Activated CD8-positive, alpha-beta memory T cell treated with anti-CD3 and anti-CD28 coated beads, Interleukin-2, amount 50 U/mL, for 48 hours (primary cell): Measurements from ENCODE around the gene ZBTB24.
"Not testable (repeated sequence)": the region's sequence is repeated elsewhere in the genome, so short reads cannot be mapped to it uniquely, and the experiment has no call there.

ENCODE experiments used
- DNase-seq: peaks from one replicate; pipeline ENCODE4 v3.0.0-alpha.2; 2020

ZBTB24 gene

GRCh38 chr6:109482905-109483734 lies at the start of gene ZBTB24:
ZBTB24 (minus strand) TSS chr6:109483219; CDS start chr6:109482026, 1,193 bp downstream.
- DNase-seq = peak; percentile 91

GRCh38 chr6:109531446-109531845 lies 48.4 kb upstream of the ZBTB24 start:
- DNase-seq = no peak

- DNase-seq = no peak
Measured at GRCh38 chr6:109527989-109528388, 45.0 kb upstream of the ZBTB24 start.

- DNase-seq = peak; percentile 62
Measured at GRCh38 chr6:109526905-109527628, 44.0 kb upstream of the ZBTB24 start.

- DNase-seq = no peak
Measured at GRCh38 chr6:109524129-109524528, 41.1 kb upstream of the ZBTB24 start.

GRCh38 chr6:109523478-109523877 lies 40.5 kb upstream of the ZBTB24 start:
- DNase-seq = no peak

- DNase-seq = no peak
Measured at GRCh38 chr6:109521080-109521479, 38.1 kb upstream of the ZBTB24 start.

- not testable (repeated sequence) for DNase-seq
Measured at GRCh38 chr6:109519647-109520046, 36.6 kb upstream of the ZBTB24 start.

GRCh38 chr6:109516929-109517328 lies 33.9 kb upstream of the ZBTB24 start:
- no peak for DNase-seq

GRCh38 chr6:109515781-109516409 lies 32.9 kb upstream of the ZBTB24 start:
- no peak for DNase-seq

- DNase-seq = no peak
Measured at GRCh38 chr6:109514946-109515345, 31.9 kb upstream of the ZBTB24 start.

GRCh38 chr6:109513571-109514071 lies 30.6 kb upstream of the ZBTB24 start:
- no peak for DNase-seq

GRCh38 chr6:109512271-109512817 lies 29.3 kb upstream of the ZBTB24 start:
- no peak for DNase-seq

- DNase-seq = no peak
Measured at GRCh38 chr6:109511832-109512231, 28.8 kb upstream of the ZBTB24 start.

- no peak for DNase-seq
Measured at GRCh38 chr6:109510358-109510757, 27.3 kb upstream of the ZBTB24 start.

GRCh38 chr6:109508166-109508860 lies 25.3 kb upstream of the ZBTB24 start:
- DNase-seq = no peak

- no peak for DNase-seq
Measured at GRCh38 chr6:109507490-109508072, 24.6 kb upstream of the ZBTB24 start.

- DNase-seq = no peak
Measured at GRCh38 chr6:109506841-109507240, 23.8 kb upstream of the ZBTB24 start.

- no peak for DNase-seq
Measured at GRCh38 chr6:109506314-109506713, 23.3 kb upstream of the ZBTB24 start.

GRCh38 chr6:109503327-109504224 lies 20.6 kb upstream of the ZBTB24 start:
- no peak for DNase-seq

GRCh38 chr6:109498936-109499335 lies 15.9 kb upstream of the ZBTB24 start:
- DNase-seq = no peak
